GM12864 (cell line): ENCODE measurements around the gene POU2F1.
A peak's percentile ranks its signal among the peaks of the same experiment; 100 is the strongest.
"Not testable (repeated sequence)": the region's sequence is repeated elsewhere in the genome, so short reads cannot be mapped to it uniquely, and the experiment has no call there.

Experiments used
- DNase-seq: peaks from one replicate; pipeline ENCODE4 v3.0.0-alpha.2; 2011; ENCODE audit warnings: low read depth
- H3K4me3 ChIP-seq: 2 replicates; pipeline ENCODE4 v1.5.1; 2011; ENCODE audit warnings: mild to moderate bottlenecking, low read depth, low read length, control low read depth
- CTCF ChIP-seq: IDR thresholded peaks from 2 replicates; pipeline ENCODE4 v1.5.1; 2011; ENCODE audit warnings: low read depth, mild to moderate bottlenecking, moderate library complexity, low read length, control low read depth, inconsistent platforms; ENCODE audit errors: missing control alignments

The POU2F1 gene

GRCh38 chr1:167202049-167202448, 18.6 kb upstream of the POU2F1 start:
- TF ChIP-seq CTCF, result no peak
- DNase-seq, result no peak

GRCh38 chr1:167205306-167206050, 15.2 kb upstream of the POU2F1 start:
- not testable (repeated sequence) for H3K4me3 ChIP-seq

More at GRCh38 chr1:167202049-167202448, 18.6 kb upstream of the POU2F1 start:
- no peak overlapping the region for H3K4me3 ChIP-seq

GRCh38 chr1:167206166-167206835, 14.4 kb upstream of the POU2F1 start:
- no peak overlapping the region for H3K4me3 ChIP-seq
- DNase-seq, result no peak
- TF ChIP-seq CTCF, result no peak

More at GRCh38 chr1:167205306-167206050, 15.2 kb upstream of the POU2F1 start:
- not testable (repeated sequence) for DNase-seq

- DNase-seq, result no peak
- no peak overlapping the region for H3K4me3 ChIP-seq
- TF ChIP-seq CTCF, result peak; percentile 8
Measured at GRCh38 chr1:167207940-167208623, 12.6 kb upstream of the POU2F1 start.

- no peak for DNase-seq
- no peak for TF ChIP-seq CTCF
- H3K4me3 ChIP-seq, result no peak overlapping the region
Measured at GRCh38 chr1:167208624-167208976, 12.1 kb upstream of the POU2F1 start.

GRCh38 chr1:167209044-167209443, 11.6 kb upstream of the POU2F1 start:
- DNase-seq, result no peak
- no peak for TF ChIP-seq CTCF

GRCh38 chr1:167210966-167211674, 9.6 kb upstream of the POU2F1 start:
- H3K4me3 ChIP-seq, result no peak overlapping the region
- no peak for TF ChIP-seq CTCF
- no peak for DNase-seq

More at GRCh38 chr1:167209044-167209443, 11.6 kb upstream of the POU2F1 start:
- H3K4me3 ChIP-seq, result no peak overlapping the region
